HUDEP-2 (cell line): ENCODE results near the gene FAM193A.
"Not testable (repeated sequence)": the region's sequence is repeated elsewhere in the genome, so short reads cannot be mapped to it uniquely, and the experiment has no call there.

Source experiments
- DNase-seq, 76 experiments: peaks; one replicate each; lab custom pipeline; 2025; ENCODE audit not compliant: unreplicated experiment in 76 of 76; lab: John Stamatoyannopoulos, UW

Gene FAM193A

DNA sequence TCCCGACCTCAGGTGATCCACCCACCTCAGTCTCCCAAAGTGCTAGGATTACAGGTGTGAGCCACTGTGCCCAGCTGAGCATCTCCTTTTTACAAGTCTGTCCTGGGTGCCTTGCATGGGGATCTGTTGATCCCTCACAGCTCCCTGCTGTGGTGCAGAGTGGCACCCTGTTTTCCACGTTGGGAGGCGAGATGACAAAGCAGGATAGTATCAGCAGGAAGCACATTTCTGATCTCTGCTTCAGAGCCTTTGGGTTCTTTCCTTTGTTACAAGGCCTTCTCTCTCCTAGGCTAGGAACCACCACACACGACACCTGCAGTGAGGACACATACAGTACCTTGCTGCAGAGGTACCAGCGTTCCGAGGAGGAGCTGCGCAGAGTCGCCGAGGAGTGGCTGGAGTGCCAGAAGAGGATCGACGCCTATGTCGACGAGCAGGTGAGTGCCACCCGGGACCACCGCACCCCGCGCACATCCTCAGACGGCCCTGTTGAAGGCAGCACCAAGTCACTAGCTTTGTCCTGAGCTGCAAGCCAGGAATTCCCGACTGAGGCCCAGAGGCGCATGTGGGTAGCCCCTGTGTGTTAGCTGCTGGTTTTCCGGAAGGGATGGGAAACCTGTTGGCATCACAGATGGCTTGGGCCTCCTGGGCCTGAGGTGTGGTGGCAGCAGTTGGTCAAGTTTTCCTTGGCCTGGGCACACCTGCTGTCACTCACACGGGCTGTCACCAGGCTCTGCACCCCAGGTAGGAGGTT, 110.1 kb downstream of the FAM193A start:
- DNase-seq: no peak

DNA sequence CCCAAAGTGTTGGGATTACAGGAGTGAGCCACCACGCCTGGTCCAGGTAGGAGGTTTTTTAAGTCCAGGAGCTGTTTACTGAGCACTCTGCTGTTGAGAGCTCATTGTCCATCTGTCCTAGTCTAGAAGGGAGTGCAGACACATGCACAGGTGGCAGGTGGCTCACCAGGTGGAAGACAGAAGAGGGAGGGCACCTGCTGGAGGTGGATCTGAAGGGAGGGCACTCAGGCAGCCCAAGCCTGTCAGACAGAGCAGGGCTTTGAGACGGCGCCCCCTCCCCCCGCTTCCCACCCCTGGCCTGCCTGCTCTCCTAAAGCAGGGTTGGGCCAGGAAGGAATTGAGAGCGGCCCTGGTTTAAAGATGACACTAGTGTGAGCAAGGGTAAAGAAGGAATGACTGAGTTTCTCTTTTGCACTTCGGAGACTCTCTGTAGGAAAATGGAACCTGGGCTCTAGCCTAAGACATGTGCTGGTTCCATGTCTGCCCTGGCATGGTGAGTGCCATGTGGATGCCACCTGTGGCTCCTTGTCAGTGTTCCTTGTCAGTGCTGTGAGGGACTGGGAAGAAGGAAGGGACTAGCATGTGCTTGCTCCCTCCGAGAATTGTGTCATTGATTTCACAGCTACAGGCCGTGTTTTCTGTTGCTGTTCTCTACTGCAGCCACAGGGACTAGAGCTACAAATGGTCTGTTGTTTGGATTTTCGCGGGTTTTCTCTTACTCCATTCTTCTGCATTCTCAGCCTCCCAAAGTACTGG, 111.1 kb downstream of the FAM193A start:
- DNase-seq: no peak

DNA sequence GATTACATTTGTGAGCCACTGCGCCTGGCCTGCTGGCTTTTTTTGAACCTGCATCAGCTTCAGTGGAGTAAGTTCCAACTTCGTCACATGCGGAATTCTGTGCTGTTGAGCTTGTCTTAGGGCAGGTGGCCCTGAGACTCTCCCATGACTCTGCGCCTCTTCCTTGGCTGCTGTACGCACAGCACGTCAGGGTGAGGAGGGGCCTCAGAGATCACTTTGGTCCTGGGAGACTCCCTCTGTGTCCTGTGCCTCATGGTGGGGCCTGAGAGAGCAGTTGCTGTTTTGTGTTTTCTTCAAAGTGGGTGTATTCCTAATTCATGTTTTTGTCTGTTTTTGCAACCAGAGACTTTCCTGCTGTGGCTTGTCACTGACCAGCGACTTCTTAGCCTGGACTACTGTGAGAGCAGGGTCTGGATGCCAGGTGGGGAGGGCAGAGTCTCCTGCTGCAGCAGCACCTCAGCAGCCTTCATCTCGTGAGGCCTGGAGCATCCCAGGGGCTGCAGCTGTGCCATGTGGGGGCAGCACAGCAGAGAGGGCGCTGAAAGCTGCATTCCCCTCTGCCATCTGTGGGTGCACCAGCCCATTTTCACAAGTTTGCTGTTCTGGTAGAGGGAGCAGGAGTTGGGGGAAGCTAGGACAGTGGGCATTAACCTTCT, 111.8 kb downstream of the FAM193A start:
- DNase-seq: no peak

DNA sequence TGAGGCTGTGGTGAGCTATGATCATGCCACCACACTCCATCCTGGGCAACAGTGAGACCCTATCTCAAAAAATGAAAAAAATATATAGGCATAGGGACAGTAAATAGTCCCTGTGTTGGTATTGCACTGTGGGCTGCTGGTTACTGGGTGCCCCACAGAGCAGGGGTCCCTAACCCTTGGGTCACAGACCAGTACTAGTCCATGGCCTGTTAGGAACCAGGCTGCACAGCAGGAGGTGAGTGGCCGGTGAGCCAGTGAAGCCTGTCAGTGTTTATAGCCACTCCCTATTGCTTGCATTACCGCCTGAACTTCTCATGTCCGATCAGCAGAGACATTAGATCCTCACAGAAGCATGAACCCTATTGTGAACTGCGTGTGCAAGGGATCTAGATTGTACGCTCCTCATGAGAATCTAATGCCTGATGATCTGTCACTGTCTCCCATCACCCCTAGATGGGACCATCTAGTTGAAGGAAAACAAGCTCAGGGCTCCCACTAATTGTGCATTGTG, 113.2 kb downstream of the FAM193A start:
- DNase-seq: no peak

DNA sequence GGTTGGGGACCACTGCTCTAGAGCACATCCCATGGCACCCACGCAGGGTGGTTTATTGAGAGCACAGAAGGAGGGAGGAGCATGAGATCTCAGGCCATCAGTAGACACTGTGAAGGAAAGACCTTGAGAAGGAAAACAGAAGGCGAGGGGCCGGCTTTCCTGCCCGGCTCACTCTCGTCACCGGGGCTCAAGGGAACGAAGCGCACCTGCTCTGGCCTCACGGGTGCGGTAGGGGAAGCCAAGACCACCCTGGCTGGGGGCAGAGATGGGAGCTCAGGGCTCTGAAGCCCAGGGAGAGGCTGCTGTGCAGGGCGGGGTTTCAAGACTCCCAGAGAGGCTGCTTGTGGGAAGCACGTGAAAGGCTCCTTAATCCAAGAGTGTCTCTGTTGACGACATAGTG, 113.8 kb downstream of the FAM193A start:
- no peak for DNase-seq

DNA sequence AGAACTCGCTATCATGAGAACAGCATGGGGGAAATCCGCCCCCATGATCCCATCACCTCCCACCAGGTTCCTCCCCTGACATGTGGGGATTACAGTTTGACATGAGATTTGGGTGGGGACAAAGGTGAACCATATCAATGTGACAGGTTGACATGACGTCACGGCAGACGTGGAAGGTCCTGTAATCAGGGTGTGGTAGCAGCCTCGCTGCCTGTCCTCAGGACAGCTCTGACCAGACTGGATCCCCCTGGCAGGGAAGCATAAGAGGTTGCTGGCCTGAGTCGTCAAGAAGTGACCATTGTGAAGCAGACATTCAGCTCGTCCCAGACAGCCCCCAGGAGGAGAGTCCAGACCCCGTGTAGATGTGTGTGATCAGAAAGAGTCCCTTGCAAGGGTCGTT, 115.1 kb downstream of the FAM193A start:
- no peak for DNase-seq

DNA sequence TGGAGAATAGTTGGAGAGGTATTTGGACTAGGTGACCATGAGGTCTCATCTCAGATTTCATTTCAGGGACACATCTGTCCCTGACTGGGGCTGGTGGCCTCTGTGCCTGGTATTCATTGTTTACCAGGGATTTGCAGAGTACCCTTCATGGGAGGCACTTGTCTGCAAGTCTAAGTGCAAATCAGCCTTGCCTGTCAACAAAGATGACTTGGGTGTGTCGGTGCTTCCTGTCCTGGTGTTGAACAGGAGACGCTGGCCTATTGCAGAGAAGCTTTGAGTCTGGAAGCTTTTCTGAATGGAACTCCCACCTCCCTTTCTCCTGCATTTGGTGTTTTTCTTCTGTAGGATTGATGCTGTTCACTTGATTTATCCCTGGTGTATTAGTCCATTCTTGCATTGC, 115.6 kb downstream of the FAM193A start:
- no peak for DNase-seq

DNA sequence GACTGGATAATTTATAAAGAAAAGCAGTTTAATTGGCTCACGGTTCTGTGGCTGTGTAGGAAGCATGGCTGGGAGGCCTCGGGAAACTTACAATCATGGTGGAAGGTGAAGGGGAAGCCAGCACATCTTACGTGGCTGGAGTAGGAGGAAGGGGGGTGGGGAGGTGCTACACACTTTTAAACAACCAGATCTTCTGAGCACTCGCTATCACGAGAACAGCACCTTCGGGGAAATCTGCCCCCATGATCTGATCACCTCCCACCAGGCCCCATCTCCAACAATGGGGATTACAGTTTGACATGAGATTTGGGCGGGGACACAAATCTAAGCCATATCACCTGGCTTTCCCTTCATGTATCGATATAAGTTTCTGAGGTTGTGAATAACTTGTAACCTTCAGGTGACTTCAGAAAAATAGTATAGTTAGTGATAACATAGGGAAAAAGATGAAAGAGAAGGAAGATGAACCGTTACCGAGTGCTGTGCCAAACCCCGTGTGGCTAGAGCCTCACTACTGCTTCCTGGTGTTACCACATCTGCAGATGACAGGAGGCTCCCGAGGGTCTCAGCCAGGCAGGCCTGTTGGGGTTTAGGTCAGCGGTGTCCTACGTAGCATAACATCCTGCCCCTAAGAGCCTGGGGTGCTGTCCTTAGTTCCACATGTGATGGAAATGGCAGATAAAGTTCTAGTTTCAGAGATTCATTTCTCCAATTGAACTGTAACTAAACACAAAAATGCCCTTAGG, 116.1 kb downstream of the FAM193A start:
- DNase-seq: no peak

DNA sequence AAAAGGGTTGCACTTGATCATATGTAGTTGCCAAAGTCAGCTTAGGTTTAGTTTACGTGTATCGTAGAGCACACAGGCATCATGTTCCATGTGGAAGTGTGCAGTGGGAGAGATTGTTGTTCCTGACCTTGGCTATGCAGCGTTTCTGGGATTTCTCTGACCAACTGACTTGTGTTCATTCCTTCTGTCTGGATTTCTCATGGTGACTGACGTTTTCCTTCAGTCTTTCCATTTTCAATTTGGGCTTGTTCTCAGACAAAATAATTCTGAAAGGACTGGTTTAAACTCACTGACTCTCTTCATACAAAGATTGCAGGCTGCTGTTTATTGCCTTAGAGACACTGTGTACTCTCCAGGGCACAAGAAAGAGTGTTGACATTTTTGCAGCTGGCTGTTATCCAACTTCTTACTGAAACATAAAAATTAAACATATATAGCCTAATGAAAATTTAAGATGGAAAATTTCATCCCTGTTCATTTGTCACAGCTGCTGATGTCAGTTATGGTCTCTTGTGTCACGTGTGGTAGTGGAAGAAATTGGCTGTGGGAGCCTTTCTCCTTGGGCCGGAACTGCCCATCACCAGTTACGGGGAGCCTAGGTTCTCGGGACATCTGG, 124.3 kb downstream of the FAM193A start:
- DNase-seq: no peak

DNA sequence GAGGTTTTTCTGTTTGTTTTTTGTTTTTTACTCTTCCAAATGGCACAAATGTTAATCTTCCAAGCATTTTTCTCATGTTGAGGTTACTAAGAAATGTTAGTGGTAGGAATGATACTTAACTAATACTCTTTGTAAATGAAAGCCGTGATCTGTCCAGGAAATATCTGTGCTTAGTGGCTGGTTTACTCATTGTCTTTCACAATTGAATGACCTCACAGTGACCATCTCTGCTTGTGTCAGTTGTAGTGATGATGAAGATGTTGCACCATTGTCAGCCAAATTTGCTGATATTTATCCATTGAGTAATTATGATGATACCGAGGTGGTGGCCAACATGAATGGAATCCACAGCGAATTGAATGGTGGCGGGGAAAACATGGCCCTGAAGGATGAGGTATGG, 126.2 kb downstream of the FAM193A start:
- no peak for DNase-seq

DNA sequence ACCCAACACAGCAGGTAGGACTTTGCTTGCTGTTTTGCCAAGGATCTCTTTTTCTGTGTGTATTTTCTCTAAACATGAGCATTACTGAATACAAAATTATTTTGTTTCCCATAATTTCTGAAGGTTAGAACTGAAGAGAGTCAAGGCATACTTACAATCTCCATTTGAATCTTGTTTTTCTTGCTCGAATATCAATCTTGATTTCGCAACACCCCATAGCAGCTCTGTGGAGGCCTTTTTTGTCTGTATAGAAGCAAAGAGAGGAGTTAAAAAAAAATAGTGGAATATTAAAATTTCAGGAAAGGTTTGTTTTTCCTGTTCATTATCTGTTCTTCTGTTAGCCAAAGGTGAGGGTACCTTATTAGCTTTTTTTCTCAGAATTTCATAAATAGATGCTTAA, 126.8 kb downstream of the FAM193A start:
- DNase-seq: no peak

DNA sequence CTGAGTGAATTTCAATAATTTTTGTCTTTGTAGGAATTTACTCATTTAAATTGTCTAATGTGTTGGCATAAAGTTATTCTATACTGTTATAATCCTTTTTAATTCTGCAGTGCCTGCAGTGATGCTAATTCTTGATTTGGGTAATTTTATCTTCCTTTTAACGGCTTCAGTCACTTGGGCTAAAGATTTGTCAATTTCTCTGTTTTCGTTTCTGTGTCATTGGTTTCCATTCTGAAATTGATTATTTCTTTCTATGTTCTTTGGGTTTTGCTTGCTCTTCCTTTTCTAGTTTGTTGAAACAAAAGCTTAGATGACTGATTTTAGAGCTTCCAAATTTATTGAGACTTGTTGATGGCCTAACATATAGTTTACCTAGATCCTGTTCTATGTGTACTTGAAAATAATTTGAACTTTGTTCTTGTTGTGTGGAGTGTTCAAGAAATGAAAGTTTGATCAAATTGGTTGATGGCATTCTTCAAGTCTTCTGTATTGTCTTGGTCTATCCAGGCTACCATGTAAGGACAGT, 130.3 kb downstream of the FAM193A start:
- no peak for DNase-seq

DNA sequence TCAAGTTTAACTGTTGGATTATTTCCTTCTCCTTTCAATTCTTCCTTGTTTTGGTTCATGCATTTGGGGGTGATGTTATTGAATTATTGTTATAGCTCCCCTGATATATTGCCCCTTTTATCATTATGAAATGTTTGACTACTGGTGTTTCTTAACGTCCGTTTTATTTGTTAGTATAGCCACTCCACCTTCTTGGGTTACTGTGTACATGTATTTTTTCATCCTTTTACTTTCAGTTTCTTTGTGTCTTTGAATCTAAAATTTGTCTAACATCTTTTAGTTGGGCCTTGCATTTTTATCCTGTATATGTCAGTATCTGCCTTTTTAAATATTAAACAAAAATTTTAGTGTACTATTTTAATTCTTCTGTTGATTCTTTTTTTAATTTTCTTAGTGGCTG, 131.0 kb downstream of the FAM193A start:
- DNase-seq: no peak

DNA sequence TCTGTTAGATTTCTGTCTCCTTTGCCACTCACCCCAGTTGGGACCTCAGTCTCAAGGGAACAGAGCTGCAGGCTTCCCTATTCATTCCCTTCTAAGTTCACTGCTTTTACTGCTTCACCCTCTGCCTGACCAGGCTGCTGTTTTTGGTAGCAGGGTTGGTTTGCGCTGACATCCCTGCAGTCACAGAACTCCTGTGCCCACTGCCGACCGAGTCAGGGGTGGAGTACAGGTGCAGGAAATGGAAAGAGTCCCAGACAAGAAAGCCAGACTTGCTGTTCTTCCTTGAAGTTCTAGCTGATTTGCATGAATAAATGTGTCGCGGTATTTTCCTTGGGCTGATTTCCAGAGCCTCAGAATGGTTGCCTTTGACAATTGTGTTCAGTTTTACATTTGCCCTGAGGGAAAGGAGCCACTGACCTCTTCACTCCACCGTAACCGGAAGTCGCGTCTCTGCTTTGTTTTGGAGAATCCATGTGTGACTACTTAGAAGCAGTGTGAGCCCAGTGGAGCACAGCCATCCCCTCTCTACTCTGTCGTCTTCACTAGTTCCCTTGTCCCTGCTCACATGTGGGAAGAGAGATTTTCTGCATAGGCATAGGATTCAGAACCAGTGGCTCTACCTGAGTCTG, 134.9 kb downstream of the FAM193A start:
- DNase-seq: no peak

DNA sequence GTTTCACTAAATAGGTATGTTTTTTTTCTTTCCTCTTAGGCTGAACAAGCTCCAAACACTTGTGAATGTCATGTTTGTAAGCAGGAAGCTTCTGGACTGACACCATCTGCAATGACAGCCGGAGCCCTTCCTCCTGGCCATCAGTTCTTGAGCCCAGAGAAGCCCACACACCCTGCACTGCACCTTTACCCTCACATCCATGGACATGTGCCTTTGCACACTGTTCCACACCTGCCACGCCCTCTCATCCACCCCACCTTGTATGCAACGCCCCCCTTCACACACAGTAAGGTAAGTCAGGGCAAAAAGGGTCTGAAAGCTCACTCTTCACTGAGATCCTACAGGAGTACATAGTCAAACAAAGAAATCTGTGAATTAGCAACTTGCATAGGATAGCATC, 135.6 kb downstream of the FAM193A start:
- DNase-seq: no peak

DNA sequence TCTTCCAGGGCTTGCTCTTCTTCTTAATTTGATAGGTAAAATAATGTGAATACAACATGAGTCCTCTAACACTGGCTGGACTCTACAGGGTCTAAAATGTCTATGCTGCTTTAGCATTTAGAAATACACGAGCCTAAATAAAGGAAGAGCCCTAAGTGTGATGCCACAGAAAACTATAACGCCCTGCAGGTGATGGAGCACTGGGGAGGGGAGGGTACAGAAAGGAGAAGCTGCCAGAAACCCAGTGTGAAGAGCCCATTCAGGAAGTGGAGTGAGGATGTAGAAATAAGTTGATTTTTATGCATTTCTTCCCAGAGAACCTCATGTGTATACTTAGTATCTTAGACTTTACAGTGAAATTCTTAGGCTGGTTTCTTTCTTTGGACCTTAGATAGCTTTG, 136.3 kb downstream of the FAM193A start:
- no peak for DNase-seq

DNA sequence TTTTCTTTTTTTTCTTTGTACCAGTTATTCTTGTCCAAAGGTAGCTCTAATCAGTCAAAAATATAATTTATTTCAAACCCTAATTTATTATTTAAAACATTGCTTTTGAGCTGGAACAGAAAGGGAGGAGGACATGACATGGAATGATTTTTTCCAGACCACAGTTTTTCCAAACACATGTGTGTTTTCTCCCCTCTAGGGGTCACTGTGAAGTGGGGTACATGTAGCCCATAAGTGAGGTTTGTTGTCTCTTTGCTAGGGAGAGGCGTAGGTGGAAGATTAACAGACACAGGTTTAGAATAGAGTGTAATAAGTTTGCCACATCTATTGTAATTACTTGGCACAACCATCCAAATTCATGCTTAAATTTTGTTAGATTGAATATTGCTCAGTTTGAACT, 136.7 kb downstream of the FAM193A start:
- no peak for DNase-seq

DNA sequence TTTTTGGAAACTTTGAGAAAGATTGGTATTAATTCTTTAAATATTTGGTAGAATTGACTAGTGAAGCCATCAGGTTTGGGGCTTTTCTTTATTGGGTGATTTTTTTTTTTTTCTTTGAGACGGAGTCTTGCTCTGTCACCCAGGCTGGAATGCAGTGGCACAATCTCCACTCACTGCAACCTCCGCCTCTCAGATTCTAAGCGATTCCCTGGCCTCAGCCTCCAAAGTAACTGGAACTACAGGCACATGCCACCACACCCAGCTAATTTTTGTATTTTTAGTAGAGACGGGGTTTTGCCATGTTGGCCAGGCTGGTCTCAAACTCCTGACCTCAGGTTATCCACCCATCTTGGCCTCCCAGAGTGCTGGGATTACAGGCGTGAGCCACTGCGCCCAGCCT, 143.3 kb downstream of the FAM193A start:
- not testable (repeated sequence) for DNase-seq

DNA sequence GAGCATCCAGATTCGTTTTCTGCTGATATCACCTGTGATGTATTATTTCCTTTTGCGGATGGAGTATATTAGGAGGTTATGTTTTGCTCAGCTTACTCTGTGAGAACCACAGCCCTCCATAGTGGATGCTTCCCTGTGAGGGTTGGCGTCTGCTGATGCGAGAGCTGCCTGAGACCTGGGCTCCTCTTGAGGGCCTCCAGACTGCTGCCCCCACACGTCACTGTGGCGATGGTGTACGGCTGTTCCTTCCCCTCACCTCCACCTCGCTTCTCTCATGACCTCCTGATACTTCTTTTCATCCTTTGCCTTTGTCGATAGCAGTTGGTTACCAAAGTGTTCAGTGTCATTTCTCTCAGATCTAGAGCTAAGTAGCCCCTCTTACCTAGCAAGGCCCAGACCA, 148.0 kb downstream of the FAM193A start:
- no peak for DNase-seq

DNA sequence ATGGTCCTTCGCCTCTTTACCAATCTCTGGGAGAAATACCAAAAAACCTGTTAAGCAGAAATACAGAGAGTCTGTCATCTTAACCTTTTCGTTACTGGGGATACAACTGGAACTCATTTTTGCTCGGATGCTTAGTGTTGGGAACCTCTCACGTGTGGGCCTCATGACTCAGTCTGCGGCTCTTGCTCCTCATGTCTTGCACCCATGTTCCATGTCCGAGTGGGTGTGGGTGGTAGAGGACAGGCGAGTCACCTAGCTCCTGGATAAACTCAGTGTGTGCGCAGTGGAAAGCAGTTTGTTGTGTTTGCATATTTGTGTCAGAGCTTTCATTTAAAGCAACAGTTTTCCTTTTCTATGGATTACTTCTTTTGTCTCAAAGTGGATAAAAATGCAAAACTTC, 149.1 kb downstream of the FAM193A start:
- DNase-seq: no peak
